HepG2 (cell line): ENCODE measurements around the gene ALK.

Experiments
- ATF6 ChIP-seq: sonication (generic); formaldehyde crosslinking; conservative IDR thresholded peaks from 2 replicates; pipeline ENCODE4 v1.4.0; 2020; ENCODE audit warnings: missing genetic modification reagents
- CTCF ChIP-seq: sonication (generic); formaldehyde crosslinking; IDR thresholded peaks from 2 replicates; pipeline ENCODE4 v1.5.0; 2020; ENCODE audit warnings: mild to moderate bottlenecking, missing genetic modification reagents, moderate library complexity
- HDAC2 ChIP-seq: sonication (generic); formaldehyde crosslinking; IDR thresholded peaks from 2 replicates; pipeline ENCODE4 v1.4.0; 2020; ENCODE audit warnings: missing genetic modification reagents
- KLF16 ChIP-seq, 2 experiments: sonication (generic) in 1 of 2; formaldehyde crosslinking in 1 of 2; IDR thresholded peaks; 2 replicates each; pipeline versions ENCODE4 v1.6.1 to v1.8.0; 2016 to 2023; ENCODE audit warnings: missing genetic modification reagents in 2 of 2, missing compliant biosample characterization in 1 of 2
- MAFK ChIP-seq, 2 experiments: IDR thresholded peaks in 1 of 2; conservative IDR thresholded peaks in 1 of 2; 2 replicates each; pipeline ENCODE4 v1.6.1; 2011; ENCODE audit warnings: improper control_type of control experiment in 2 of 2, low read length in 2 of 2
- MXD1 ChIP-seq: sonication (generic); formaldehyde crosslinking; IDR thresholded peaks from 2 replicates; pipeline ENCODE4 v1.4.0; 2020; ENCODE audit warnings: mild to moderate bottlenecking, missing genetic modification reagents
- NCOR1 ChIP-seq: fragments of 200-600 bp; sonication (generic); IDR thresholded peaks from 2 replicates; pipeline ENCODE4 v1.7.0; 2017; ENCODE audit warnings: antibody characterized with exemption, low read length, borderline replicate concordance
- NR2C2 ChIP-seq: sonication (generic); formaldehyde crosslinking; IDR thresholded peaks from 2 replicates; pipeline ENCODE4 v1.4.0; 2020; ENCODE audit warnings: missing genetic modification reagents, mild to moderate bottlenecking, moderate library complexity, borderline replicate concordance
- SMAD3 ChIP-seq: sonication (generic); formaldehyde crosslinking; IDR thresholded peaks from 2 replicates; pipeline ENCODE4 v1.4.0; 2020; ENCODE audit warnings: missing genetic modification reagents
- ZKSCAN8 ChIP-seq: IDR thresholded peaks from 2 replicates; pipeline ENCODE4 v1.6.1; 2016; ENCODE audit warnings: borderline replicate concordance, missing genetic modification reagents, missing compliant biosample characterization
- ZNF263 ChIP-seq: sonication (generic); formaldehyde crosslinking; IDR thresholded peaks from 2 replicates; pipeline ENCODE4 v1.4.0; 2020; ENCODE audit warnings: missing genetic modification reagents
- ZNF354B ChIP-seq: sonication (generic); formaldehyde crosslinking; IDR thresholded peaks from 2 replicates; pipeline ENCODE4 v1.8.0; 2022; ENCODE audit warnings: mild to moderate bottlenecking, missing genetic modification reagents

GRCh38 chr2:29786361-29786760 lies 135.0 kb downstream of the ALK start:
- TF ChIP-seq HDAC2 (CRISPR knock-in tag), result no peak
- TF ChIP-seq ZNF263, result no peak
- no peak for TF ChIP-seq NR2C2 (CRISPR knock-in tag)
- no peak for TF ChIP-seq ZNF354B (CRISPR knock-in tag)
- TF ChIP-seq MAFK (conservative IDR thresholded peaks at IDR 0.05 in 1 of 2, IDR thresholded peaks at IDR 0.05 in 1 of 2; ENCODE audit: low read length in 2 of 2), result no peak
- no peak for TF ChIP-seq SMAD3 (CRISPR knock-in tag)
- TF ChIP-seq ATF6 (CRISPR knock-in tag), result no peak
- TF ChIP-seq KLF16 (CRISPR knock-in tag; IDR thresholded peaks at IDR 0.05), result no peak
- TF ChIP-seq NCOR1, result no peak
- TF ChIP-seq CTCF (CRISPR knock-in tag), result no peak
- TF ChIP-seq MXD1 (CRISPR knock-in tag), result no peak
- TF ChIP-seq ZKSCAN8 (CRISPR knock-in tag), result no peak
